Natural killer cell (primary cell): Measurements from ENCODE around the gene ABCF2. TPM values are rescaled to one million over a fixed set of nuclear protein-coding genes. Genes with fewer than 3 reads are reported as not detected.

Experiments
- ATAC-seq, 3 donors: fragments of 150-1000 bp in 2 of 3; fragments of 200-7000 bp in 1 of 3; cut with Tn5 transposase; 1 replicate in 1 of 3; 2 replicates in 2 of 3; pipeline ENCODE4 v1.10.0; 2021; ENCODE audit warnings: mild to moderate bottlenecking in 2 of 3, moderate library complexity in 2 of 3
- DNase-seq, 2 donors: peaks; one replicate each; pipeline versions ENCODE4 v3.0.0 to v3.0.0-alpha.2; 2013 to 2021; ENCODE audit warnings: mixed read lengths in 1 of 2
- H3K27ac ChIP-seq: one replicate; pipeline ENCODE4 v1.5.1; 2013; ENCODE audit warnings: mild to moderate bottlenecking, low read length
- H3K27me3 ChIP-seq: one replicate; pipeline ENCODE4 v1.6.1; 2013; ENCODE audit warnings: low read length; ENCODE audit not compliant: control insufficient read depth, insufficient read depth
- H3K36me3 ChIP-seq: one replicate; pipeline ENCODE4 v1.6.1; 2013; ENCODE audit warnings: low read length; ENCODE audit not compliant: control insufficient read depth, insufficient read depth
- H3K4me1 ChIP-seq: one replicate; pipeline ENCODE4 v1.6.1; 2013; ENCODE audit warnings: low read length; ENCODE audit not compliant: control insufficient read depth, insufficient read depth
- H3K4me3 ChIP-seq: one replicate; pipeline ENCODE4 v1.5.1; 2013; ENCODE audit warnings: low read length
- H3K9me3 ChIP-seq: one replicate; pipeline ENCODE4 v1.6.1; 2013; ENCODE audit warnings: low read length; ENCODE audit not compliant: control insufficient read depth, insufficient read depth
- H3K27ac Mint-ChIP-seq, 2 donors: one replicate each; pipeline ENCODE4 v1.8.0; 2022; ENCODE audit warnings: mild to moderate bottlenecking in 2 of 2, mixed read lengths in 2 of 2, moderate library complexity in 1 of 2
- H3K27me3 Mint-ChIP-seq, 2 donors: one replicate each; pipeline ENCODE4 v1.8.0; 2022; ENCODE audit warnings: low read depth in 2 of 2, mixed read lengths in 2 of 2
- H3K36me3 Mint-ChIP-seq: one replicate; pipeline ENCODE4 v1.8.0; 2022; ENCODE audit warnings: mixed read lengths
- H3K4me1 Mint-ChIP-seq, 2 donors: one replicate each; pipeline ENCODE4 v1.8.0; 2022; ENCODE audit warnings: mixed read lengths in 2 of 2
- H3K4me3 Mint-ChIP-seq: one replicate; pipeline ENCODE4 v1.8.0; 2022; ENCODE audit warnings: mild to moderate bottlenecking, moderate library complexity, mixed read lengths
- H3K9me3 Mint-ChIP-seq, 2 donors: one replicate each; pipeline ENCODE4 v1.8.0; 2022; ENCODE audit warnings: mixed read lengths in 2 of 2
- WGBS: methylation state at CpG from one replicate; pipeline ENCODE4 v1.1.7; 2013; ENCODE audit warnings: missing lambda C conversion rate; ENCODE audit not compliant: insufficient coverage; 5-methylcytosine and 5-hydroxymethylcytosine counted together
- intact Hi-C: fragments of 100-400 bp; cut with micrococcal nuclease; formaldehyde crosslinking; loops from one replicate; pipeline ENCODE4 v1.14.2; 2022
- total RNA-seq, 4 donors: library from RNA; stranded (reverse); fragments of 120-200 nt in 1 of 4; gene quantifications; one replicate each; pipeline versions ENCODE4 v1.2.3 to v1.2.4, GENCODE V29; 2013 to 2022
- TF ChIP-seq, protein P1 (sequence below): fragments of 200-600 bp; IDR thresholded peaks from one replicate; pipeline ENCODE4 v1.8.0; 2022; ENCODE audit warnings: antibody characterized with exemption

ABCF2 gene
- total RNA-seq, 3 donors from 2014 or later (not counting 1 experiment from before 2014, with no cell fraction given) = 12.1 to 26.1 (median 17.6) TPM

DNA sequence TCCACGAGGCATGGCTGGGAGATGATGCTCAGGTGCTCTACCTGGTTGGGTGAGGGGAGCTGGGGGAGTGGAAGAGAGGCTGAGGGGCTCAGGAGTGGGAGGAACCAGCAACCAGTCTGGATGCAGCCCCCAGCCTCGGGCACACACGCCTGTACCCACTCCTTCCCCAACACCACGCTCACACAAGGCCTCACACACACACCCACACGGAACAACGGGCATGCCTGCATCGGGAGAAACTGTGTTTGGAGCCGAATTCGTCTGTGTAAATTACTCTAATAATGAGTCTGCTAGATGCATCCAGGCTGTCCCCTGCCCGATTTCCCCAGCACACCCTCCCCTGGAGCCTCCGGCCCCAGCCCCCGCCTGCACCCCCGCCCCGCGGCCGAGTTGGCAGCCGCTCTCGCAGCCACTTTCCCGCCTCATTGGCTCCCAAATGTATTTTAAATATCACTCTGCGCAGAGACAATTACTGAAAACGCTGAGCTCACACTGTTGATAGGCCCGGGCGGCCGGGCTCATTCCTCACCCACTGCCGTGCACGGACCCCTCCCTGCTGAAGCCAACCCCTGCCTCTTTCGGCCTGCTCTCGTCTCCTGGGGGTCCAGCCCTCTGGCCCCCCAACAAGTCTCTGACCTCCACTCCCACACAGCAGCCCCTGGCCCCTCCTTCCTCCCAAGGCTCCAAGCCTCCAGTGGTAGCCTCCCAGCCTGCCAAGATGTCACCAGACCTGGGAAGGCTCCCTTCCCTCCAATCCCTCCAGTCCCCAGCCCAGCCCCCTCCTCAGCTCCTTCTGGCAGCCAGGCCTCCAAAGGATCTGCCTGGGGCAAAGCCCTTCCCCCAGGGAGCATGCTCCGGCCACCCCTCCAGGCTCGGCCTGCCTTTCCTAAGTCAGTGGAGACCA lies 27.8 kb downstream of the ABCF2 start:
- Mint-ChIP-seq H3K4me3 (no peak overlapping the region), H3K36me3 (no peaks in the 10 kb centered on the region), H3K9me3 (no peaks in the 10 kb centered on the region), H3K27ac (no peak overlapping the region), H3K4me1 (no peaks in the 10 kb centered on the region), H3K27me3 (peaks cover 5 to 6% of the 10 kb centered on the region in 2 donors)
- Histone ChIP-seq H3K9me3 (no peaks in the 10 kb centered on the region), H3K4me3 (no peak overlapping the region), H3K36me3 (no peaks in the 10 kb centered on the region), H3K27ac (no peak overlapping the region), H3K27me3 (no peaks in the 10 kb centered on the region), H3K4me1 (peaks cover 6% of the 10 kb centered on the region)
- ATAC-seq (no peak), DNase-seq (no peak)
- intact Hi-C loops = no loop called here
- TF ChIP-seq, protein P1, sequence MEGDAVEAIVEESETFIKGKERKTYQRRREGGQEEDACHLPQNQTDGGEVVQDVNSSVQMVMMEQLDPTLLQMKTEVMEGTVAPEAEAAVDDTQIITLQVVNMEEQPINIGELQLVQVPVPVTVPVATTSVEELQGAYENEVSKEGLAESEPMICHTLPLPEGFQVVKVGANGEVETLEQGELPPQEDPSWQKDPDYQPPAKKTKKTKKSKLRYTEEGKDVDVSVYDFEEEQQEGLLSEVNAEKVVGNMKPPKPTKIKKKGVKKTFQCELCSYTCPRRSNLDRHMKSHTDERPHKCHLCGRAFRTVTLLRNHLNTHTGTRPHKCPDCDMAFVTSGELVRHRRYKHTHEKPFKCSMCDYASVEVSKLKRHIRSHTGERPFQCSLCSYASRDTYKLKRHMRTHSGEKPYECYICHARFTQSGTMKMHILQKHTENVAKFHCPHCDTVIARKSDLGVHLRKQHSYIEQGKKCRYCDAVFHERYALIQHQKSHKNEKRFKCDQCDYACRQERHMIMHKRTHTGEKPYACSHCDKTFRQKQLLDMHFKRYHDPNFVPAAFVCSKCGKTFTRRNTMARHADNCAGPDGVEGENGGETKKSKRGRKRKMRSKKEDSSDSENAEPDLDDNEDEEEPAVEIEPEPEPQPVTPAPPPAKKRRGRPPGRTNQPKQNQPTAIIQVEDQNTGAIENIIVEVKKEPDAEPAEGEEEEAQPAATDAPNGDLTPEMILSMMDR = no peak
- WGBS = 87% methylated on average over 29 of the region's 30 CpGs

DNA sequence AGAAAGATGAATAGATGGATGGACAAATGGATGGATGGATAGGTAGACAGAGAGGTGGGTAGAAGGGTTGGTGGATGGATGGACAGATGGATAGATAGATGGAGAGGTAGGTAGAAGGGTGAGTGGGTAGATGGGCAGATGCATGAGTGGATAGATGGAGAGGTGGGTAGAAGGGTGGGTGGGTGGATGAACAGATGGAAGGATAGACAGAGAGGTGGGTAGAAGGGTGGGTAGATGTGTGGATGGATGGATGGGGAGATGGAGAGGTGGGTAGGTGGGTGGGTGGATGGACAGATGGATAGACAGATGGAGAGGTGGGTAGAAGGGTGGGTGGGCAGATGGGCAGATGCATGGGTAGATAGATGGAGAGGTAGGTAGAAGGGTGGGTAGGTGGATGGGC lies 29.1 kb downstream of the ABCF2 start:
- Histone ChIP-seq H3K4me3 (no peak overlapping the region), H3K27me3 (no peaks in the 10 kb centered on the region), H3K36me3 (no peaks in the 10 kb centered on the region), H3K27ac (no peak overlapping the region), H3K9me3 (no peaks in the 10 kb centered on the region), H3K4me1 (peaks cover 6% of the 10 kb centered on the region)
- Mint-ChIP-seq H3K36me3 (no peaks in the 10 kb centered on the region), H3K4me3 (no peak overlapping the region), H3K9me3 (no peaks in the 10 kb centered on the region), H3K4me1 (no peaks in the 10 kb centered on the region), H3K27ac (no peak overlapping the region), H3K27me3 (peaks cover 5 to 6% of the 10 kb centered on the region in 2 donors)
- DNase-seq (no peak), ATAC-seq (no peak)
- TF ChIP-seq, protein P1 = no peak
- intact Hi-C loops = no loop called here

DNA sequence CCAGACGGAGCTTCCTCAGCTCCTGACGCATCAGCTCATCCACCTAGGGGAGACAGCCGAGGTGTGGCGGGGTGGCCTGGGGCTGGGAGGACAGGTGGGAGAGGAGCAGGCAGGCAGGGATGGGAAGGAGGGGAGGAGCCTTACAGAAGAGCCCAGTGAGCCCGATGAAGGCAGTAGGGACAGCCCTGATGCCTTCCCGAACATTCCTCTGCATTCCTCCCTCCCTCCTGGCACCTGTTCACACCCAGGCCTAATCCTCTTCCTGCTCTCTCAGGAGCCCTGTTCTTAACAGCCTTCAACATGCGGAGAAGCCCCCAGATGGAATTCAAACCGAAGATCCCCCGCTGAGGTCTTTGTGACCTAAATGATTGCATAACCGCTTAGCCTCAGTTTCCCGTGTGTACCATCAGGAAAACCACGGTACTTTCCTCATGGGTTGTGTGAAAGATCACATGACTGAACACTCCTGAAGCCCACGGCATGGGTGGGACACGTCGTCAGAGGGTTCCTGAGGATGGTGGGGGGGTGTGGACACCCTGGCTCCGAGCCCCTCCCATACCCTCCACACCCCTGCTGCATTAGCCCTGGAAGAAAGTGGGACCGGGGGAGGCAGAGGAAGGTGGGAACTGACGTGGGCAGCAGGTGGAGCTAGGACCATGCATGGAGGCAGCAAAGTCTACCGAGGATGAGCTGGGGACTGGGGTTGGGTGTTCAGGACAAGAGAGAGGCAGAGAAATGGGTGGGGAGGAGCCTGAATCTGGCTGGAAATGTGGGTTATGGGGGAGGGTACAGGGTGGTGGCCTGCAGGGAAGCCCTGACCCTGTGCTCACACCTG lies 31.2 kb downstream of the ABCF2 start:
- Histone ChIP-seq H3K36me3 (no peaks in the 10 kb centered on the region), H3K27me3 (no peaks in the 10 kb centered on the region), H3K4me1 (peaks cover 6% of the 10 kb centered on the region), H3K4me3 (no peak overlapping the region), H3K9me3 (no peaks in the 10 kb centered on the region), H3K27ac (no peak overlapping the region)
- WGBS = 65% methylated on average over 15 of the region's 19 CpGs
- Mint-ChIP-seq H3K4me3 (no peak overlapping the region), H3K36me3 (no peaks in the 10 kb centered on the region), H3K9me3 (no peaks in the 10 kb centered on the region), H3K4me1 (no peaks in the 10 kb centered on the region), H3K27ac (no peak overlapping the region), H3K27me3 (peaks cover 6 to 7% of the 10 kb centered on the region in 2 donors)
- TF ChIP-seq, protein P1 = no peak
- intact Hi-C loops = no loop called here
- DNase-seq (no peak), ATAC-seq (no peak)
